IPS-15b (cell line): Measurements from ENCODE around the gene LPAR1.
"Not testable (repeated sequence)": the region's sequence is repeated elsewhere in the genome, so short reads cannot be mapped to it uniquely, and the experiment has no call there.

Experiments used
- H3K27me3 ChIP-seq: one replicate; pipeline ENCODE4 v1.6.1; 2013; ENCODE audit warnings: low read length; ENCODE audit not compliant: control insufficient read depth, insufficient read depth
- H3K36me3 ChIP-seq: one replicate; pipeline ENCODE4 v1.6.1; 2013; ENCODE audit warnings: low read length; ENCODE audit not compliant: control insufficient read depth, insufficient read depth
- H3K4me1 ChIP-seq: one replicate; pipeline ENCODE4 v1.6.1; 2013; ENCODE audit warnings: mild to moderate bottlenecking, low read length; ENCODE audit not compliant: control insufficient read depth, insufficient read depth
- H3K4me3 ChIP-seq: one replicate; pipeline ENCODE4 v1.5.1; 2013; ENCODE audit warnings: low read depth, low read length
- H3K9ac ChIP-seq: one replicate; pipeline ENCODE4 v1.6.1; 2013; ENCODE audit warnings: low read depth, mild to moderate bottlenecking, low read length
- H3K9me3 ChIP-seq: one replicate; pipeline ENCODE4 v1.6.1; 2013; ENCODE audit warnings: mild to moderate bottlenecking, low read length; ENCODE audit not compliant: control insufficient read depth, insufficient read depth

The LPAR1 gene

DNA sequence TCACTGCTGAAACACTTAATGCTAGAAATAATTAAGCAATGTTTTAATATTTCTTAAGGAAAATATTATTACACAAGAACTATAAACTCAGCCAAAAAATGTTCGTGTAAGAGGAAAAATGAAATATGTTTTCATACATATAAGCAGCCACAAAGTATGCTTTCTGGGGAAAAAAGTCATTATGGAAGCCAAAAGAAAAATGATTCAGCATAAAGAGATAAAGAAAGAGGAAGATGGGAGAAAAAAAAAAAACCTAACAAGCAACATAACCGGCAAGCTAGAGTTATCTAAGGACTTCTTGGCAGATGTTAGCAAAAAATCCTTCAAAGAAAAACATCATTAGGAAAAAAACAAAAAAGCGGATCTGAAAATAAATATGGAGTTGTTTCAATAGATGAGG lies 190.6 kb downstream of the LPAR1 start:
- no peak overlapping the region for H3K4me3 ChIP-seq

DNA sequence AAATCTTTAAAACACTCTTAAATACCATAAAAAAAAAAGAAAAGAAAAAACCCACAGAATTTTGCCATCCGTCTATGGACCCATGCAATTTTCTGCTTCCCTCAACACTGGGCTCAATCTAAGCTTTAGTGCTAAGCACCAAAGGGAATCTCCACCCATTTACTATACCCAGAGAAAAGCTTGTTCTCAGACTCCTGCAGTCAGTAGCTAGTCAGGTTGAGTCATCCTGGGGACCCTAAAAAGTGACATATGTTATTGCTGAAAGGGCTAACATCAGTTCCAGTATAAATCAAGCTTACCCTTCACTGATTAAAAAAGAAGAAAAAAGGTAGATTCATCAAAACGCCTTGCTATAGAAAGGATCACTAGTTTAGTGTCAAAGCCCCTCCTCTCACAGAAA lies 192.1 kb downstream of the LPAR1 start:
- no peaks in the 10 kb centered on the region for H3K36me3 ChIP-seq
- H3K9ac ChIP-seq: no peak overlapping the region
- H3K27me3 ChIP-seq: no peaks in the 10 kb centered on the region
- no peak overlapping the region for H3K4me3 ChIP-seq
- H3K4me1 ChIP-seq: no peaks in the 10 kb centered on the region
- no peaks in the 10 kb centered on the region for H3K9me3 ChIP-seq

More for the DNA sequence above, 190.6 kb downstream of the LPAR1 start:
- no peak overlapping the region for H3K9ac ChIP-seq
- H3K27me3 ChIP-seq: no peaks in the 10 kb centered on the region
- no peaks in the 10 kb centered on the region for H3K9me3 ChIP-seq
- no peaks in the 10 kb centered on the region for H3K4me1 ChIP-seq
- no peaks in the 10 kb centered on the region for H3K36me3 ChIP-seq

DNA sequence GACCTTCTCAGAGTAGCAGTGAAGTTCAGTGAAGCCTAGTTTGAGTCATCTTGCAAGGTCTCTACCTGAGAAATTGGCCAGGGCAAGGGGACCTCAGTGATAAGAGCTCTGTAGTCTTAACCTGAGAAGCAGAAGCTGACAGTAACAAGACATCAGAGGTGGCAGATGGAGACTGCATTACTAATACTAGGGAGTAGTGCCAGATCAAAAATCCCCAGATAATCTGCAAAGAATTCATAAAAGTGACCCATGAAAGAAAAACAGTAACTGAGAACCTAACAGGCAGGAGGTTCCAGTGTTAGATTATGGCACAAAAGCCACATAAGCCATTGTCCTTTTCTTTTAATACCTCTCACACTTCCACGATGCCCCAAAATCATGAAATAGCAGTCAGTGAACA lies 194.1 kb downstream of the LPAR1 start:
- Histone ChIP-seq H3K27me3 (no peaks in the 10 kb centered on the region), H3K4me1 (no peaks in the 10 kb centered on the region), H3K9ac (no peak overlapping the region), H3K9me3 (no peaks in the 10 kb centered on the region), H3K4me3 (no peak overlapping the region), H3K36me3 (no peaks in the 10 kb centered on the region)

DNA sequence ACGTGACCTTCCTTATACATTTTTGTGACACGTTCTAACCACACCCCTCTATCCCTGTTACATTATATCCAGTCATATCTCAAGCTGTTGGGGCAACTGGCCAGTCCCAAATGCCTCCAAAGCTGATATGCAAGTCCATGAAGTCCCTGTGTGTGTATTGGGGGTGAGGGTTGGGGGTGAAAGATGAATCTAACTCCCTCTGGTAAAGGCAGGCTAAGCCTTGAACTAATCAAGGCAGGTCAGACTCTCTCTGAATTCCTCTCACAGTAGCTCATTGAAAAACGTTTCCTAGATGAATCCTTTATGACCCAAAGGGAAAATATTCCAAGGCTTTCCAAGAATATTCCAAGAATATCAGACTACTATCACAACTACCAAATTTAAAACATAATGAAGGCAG lies 195.3 kb downstream of the LPAR1 start:
- H3K4me3 ChIP-seq: no peak overlapping the region
- H3K4me1 ChIP-seq: no peaks in the 10 kb centered on the region
- no peaks in the 10 kb centered on the region for H3K36me3 ChIP-seq
- no peak overlapping the region for H3K9ac ChIP-seq
- H3K27me3 ChIP-seq: no peaks in the 10 kb centered on the region
- H3K9me3 ChIP-seq: no peaks in the 10 kb centered on the region

DNA sequence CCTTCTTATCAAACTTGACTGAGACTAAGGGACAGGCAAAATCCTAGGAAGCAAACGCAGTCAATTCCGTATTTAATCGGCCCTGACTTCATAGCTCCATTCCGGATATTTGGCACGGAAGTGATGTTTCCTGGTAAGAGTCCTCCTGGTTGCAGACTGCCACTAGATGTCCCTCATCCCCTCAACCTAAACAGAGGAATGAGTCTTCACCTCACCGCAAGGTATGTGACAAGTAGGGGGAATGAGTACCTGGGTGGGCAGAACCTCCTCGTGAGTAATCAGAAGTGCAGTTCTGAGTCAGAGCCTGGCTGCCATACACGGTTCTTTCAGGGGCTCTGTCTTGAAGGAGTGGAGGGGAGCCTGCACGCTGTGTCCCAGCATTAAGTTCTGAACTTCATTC lies 196.1 kb downstream of the LPAR1 start:
- no peak overlapping the region for H3K9ac ChIP-seq
- H3K9me3 ChIP-seq: no peaks in the 10 kb centered on the region
- no peaks in the 10 kb centered on the region for H3K27me3 ChIP-seq
- H3K36me3 ChIP-seq: no peaks in the 10 kb centered on the region
- H3K4me3 ChIP-seq: no peak overlapping the region
- no peaks in the 10 kb centered on the region for H3K4me1 ChIP-seq

DNA sequence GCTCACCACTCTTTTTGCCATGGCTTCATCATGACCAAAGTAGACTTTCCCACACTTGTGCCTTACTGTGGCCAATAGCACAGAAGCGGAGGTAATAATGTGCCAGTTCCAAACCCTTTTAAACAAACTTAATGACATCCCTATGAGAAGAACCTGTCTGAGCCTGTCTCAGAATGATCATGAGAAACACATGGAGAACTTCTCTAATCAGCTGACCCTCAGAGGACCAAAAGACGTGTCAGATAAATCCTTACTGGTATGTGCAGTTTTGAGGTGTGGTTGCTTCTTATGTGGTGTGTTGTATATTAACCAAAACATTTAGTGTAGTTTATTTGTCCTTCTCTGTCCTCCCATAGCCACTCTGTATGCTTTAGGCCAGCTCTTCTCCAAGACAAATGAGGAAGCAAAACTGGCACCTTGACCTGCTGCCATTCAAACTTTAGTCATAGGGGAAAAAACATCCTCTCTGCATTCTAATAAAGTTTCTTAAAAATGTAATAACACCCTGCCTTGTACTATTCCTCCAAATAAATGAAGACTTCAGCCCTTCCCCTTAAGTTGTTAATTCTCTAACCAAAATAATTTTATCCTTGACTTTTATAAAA lies 200.8 kb downstream of the LPAR1 start:
- no peaks in the 10 kb centered on the region for H3K27me3 ChIP-seq

DNA sequence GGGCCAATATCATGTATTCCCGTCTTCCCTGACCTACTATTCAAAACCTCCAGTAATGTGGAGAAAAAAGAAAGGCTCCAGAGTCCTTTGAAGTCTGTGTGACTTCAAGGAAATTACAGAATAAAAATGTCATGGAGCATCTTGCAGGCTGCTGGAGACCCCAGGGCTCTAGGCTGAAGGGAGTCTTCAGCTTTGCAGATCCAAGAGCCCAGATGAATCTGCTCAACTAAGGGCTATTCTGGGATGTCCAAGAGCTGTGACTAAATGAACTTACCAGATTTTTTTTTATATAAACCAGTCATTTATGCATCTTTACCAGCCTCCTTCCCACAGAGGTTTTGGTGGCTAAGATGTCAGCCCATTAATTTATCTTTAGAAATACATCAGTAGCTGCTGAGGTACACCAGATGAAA lies 202.4 kb downstream of the LPAR1 start:
- no peaks in the 10 kb centered on the region for H3K9me3 ChIP-seq
- H3K4me1 ChIP-seq: no peaks in the 10 kb centered on the region

More for the DNA sequence above, 200.8 kb downstream of the LPAR1 start:
- H3K36me3 ChIP-seq: no peaks in the 10 kb centered on the region
- H3K9ac ChIP-seq: no peak overlapping the region
- no peaks in the 10 kb centered on the region for H3K9me3 ChIP-seq
- no peaks in the 10 kb centered on the region for H3K4me1 ChIP-seq
- no peak overlapping the region for H3K4me3 ChIP-seq

DNA sequence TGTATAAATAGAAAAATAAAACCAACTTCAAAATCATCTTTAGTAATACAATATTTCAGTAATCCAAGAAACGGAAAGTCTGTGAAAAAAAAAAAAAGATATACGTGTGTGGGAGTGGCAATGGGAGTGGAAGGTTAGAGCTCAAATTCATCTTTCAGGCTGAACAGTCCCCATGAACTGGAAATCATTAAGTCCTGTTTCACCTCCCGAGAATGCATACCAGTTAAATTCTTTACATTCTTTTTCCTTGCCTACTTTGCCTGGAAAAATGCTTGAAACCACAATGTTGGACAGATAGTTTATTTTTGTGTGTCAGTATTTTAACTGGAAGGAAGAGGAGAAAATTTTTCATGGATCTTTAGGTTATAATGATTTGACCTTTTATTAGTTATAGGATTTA lies 202.9 kb downstream of the LPAR1 start:
- Histone ChIP-seq H3K27me3 (no peaks in the 10 kb centered on the region), H3K9ac (no peak overlapping the region), H3K4me1 (no peaks in the 10 kb centered on the region), H3K4me3 (no peak overlapping the region), H3K9me3 (no peaks in the 10 kb centered on the region), H3K36me3 (no peaks in the 10 kb centered on the region)

More for the DNA sequence above, 202.4 kb downstream of the LPAR1 start:
- H3K27me3 ChIP-seq: no peaks in the 10 kb centered on the region
- no peak overlapping the region for H3K9ac ChIP-seq
- no peak overlapping the region for H3K4me3 ChIP-seq
- H3K36me3 ChIP-seq: no peaks in the 10 kb centered on the region

DNA sequence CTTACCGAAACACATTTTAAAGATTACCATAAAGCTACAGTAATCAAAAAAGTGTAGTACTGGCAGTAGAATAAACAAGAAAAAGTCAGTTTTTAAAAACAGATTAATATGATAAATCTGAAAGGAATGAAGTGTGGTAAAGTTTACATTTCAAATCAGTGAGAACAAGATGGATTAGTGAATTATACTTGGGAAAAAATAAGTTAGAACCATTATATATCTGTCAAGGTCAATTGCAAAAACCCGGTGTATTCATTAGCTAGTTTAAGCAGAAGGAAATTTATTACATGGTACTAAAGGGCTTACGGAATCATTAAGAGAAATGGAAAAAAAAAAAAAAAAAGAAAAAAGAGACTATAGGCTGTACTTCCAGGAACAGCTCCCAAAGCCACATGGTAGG lies 205.3 kb downstream of the LPAR1 start:
- H3K9me3 ChIP-seq: no peaks in the 10 kb centered on the region
- H3K4me3 ChIP-seq: no peak overlapping the region
- H3K9ac ChIP-seq: no peak overlapping the region
- H3K27me3 ChIP-seq: no peaks in the 10 kb centered on the region
- no peaks in the 10 kb centered on the region for H3K36me3 ChIP-seq
- no peaks in the 10 kb centered on the region for H3K4me1 ChIP-seq

DNA sequence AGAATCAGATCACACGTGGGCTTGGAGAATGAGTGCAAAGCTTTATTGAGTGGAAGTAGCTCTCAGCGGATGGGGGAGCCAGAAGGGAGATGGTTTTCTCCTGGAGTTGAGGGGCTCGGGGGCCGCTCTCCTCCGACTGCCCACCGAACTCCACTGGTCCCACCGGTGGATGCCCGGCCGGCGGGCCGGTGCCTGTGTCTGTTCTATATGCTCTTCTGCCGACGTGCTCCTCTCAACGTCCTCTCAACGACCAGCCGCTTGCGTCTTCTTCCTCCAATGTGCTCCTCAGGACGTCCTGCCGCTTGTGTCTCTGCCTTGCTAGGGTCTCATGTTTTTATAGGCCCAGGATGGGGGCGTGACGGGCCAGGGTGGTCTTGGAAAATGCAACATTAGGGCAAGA lies 207.8 kb downstream of the LPAR1 start:
- Histone ChIP-seq H3K4me1 (no peaks in the 10 kb centered on the region), H3K9ac (no peak overlapping the region), H3K9me3 (no peaks in the 10 kb centered on the region), H3K27me3 (no peaks in the 10 kb centered on the region), H3K4me3 (no peak overlapping the region), H3K36me3 (no peaks in the 10 kb centered on the region)

DNA sequence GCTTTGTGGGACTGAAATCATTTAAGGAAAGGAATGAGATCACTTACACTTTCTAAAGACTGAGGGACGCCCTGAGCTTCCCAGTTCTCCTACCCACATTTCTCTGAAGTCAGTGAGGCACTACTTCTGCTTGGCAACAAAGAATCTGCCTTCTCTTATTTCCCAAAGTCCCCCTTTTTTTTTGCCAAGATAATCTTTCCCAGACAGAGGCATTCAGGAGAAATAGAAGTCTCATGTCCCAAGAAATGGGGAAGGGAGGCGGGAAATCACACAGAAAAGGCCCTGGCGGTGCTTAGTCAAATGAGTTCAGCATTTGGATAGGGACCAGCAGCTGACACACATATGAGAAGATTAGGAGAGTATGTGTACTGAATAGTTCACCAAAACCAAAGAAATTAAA lies 210.0 kb downstream of the LPAR1 start:
- H3K4me3 ChIP-seq: no peak overlapping the region
- no peaks in the 10 kb centered on the region for H3K4me1 ChIP-seq
- no peak overlapping the region for H3K9ac ChIP-seq
- no peaks in the 10 kb centered on the region for H3K36me3 ChIP-seq
- no peaks in the 10 kb centered on the region for H3K27me3 ChIP-seq
- no peaks in the 10 kb centered on the region for H3K9me3 ChIP-seq

DNA sequence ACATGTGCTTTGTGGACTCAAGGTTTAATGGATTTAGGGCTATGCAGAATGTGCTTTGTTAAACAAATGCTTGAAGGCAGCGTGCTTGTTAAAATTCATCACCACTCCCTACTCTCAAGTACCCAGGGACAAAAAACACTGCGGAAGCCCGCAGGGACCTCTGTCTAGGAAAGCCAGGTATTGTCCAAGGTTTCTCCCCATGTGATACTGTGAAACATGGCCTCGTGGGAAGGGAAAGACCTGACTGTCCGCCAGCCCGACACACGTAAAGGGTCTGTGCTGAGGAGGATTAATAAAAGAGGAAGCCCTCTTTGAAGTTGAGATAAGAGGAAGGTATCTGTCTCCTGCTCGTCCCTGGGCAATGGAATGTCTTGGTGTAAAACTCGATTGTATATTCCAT lies 211.9 kb downstream of the LPAR1 start:
- not testable (repeated sequence) for H3K9me3 ChIP-seq, H3K9ac ChIP-seq, H3K36me3 ChIP-seq, H3K27me3 ChIP-seq, H3K4me3 ChIP-seq, H3K4me1 ChIP-seq
